Measurements from ENCODE around the gene FRMPD4. TPM values are rescaled to one million over a fixed set of nuclear protein-coding genes. Genes with fewer than 3 reads are reported as not detected.

The FRMPD4 gene
- total and polyA plus RNA-seq, 2 of the 13 experiments (the other 11 are each of a cell fraction or from before 2014, with no cell fraction given): not detected

- H3K79me2 ChIP-seq (ENCODE audit: insufficient read depth, low read length): no peaks in the 10 kb centered on the region
- no peaks in the 10 kb centered on the region for H3K36me3 ChIP-seq (replicated peaks in 1 of 2; ENCODE audit: control insufficient read depth in 1 of 2, insufficient read depth in 2 of 2, low read length in 2 of 2)
- FAIRE-seq (no peak), ATAC-seq (no peak), DNase-seq (ENCODE audit: low spot score) (no peak)
- no peak overlapping the region for H3K9ac ChIP-seq (ENCODE audit: insufficient read depth, low read depth, low read length)
- in situ Hi-C loops (cut with HindIII; ENCODE audit: extremely low pct_ligation_motif_present, low pct_unique_long_range_greater_than_20kb): no loop called here
- intact Hi-C loops (cut with micrococcal nuclease; ENCODE audit: unreplicated experiment): no loop called here
- no peaks in the 10 kb centered on the region for H4K20me1 ChIP-seq (ENCODE audit: insufficient read depth, low read length)
- ChIA-PET CTCF (ENCODE audit: low intra/inter-chr PET ratio, low total read pairs) (no interaction called here), POLR2A (no interaction called here)
- no peaks in the 10 kb centered on the region for H3K4me1 ChIP-seq (ENCODE audit: insufficient read depth, low read length)
- no peak overlapping the region for H3K27ac ChIP-seq (ENCODE audit: extremely low read length, insufficient read depth, low read length)
- no peak overlapping the region for H3K4me2 ChIP-seq (ENCODE audit: low read depth, low read length)
- H3K27me3 ChIP-seq (ENCODE audit: control insufficient read depth in 1 of 2, insufficient read depth in 2 of 2, low read length in 2 of 2): no peaks in the 10 kb centered on the region
- no TSS peak for BruUV-seq (replicated peaks)
- H3K9me3 ChIP-seq (ENCODE audit: low read length): no peaks in the 10 kb centered on the region
- 0% methylated on average over 1 of the region's 1 CpG for WGBS (ENCODE audit: low lambda C conversion rate)
- TF ChIP-seq NFYB (CRISPR knock-in tag; IDR thresholded peaks at IDR 0.05) (no peak), ZEB1 (IDR thresholded peaks at IDR 0.05; ENCODE audit: insufficient replicate concordance, low read depth) (no peak), ZBTB26 (CRISPR knock-in tag; IDR thresholded peaks at IDR 0.05; ENCODE audit: borderline replicate concordance) (no peak), ZNF326 (CRISPR knock-in tag; IDR thresholded peaks at IDR 0.05; ENCODE audit: borderline replicate concordance) (no peak), MIER3 (CRISPR knock-in tag; IDR thresholded peaks at IDR 0.05; ENCODE audit: borderline replicate concordance) (no peak), ZNF660 (CRISPR knock-in tag; IDR thresholded peaks at IDR 0.05; ENCODE audit: borderline replicate concordance, low read depth) (no peak), IRX3 (CRISPR knock-in tag; IDR thresholded peaks at IDR 0.05; ENCODE audit: borderline replicate concordance, low read depth) (no peak), SP1 (IDR thresholded peaks at IDR 0.05) (no peak), SP1 (CRISPR knock-in tag; IDR thresholded peaks at IDR 0.05) (no peak), HBP1 (CRISPR knock-in tag; IDR thresholded peaks at IDR 0.05; ENCODE audit: low read depth) (no peak), ZSCAN5A (CRISPR knock-in tag; IDR thresholded peaks at IDR 0.05; ENCODE audit: borderline replicate concordance) (no peak), ZNF256 (CRISPR knock-in tag; conservative IDR thresholded peaks at IDR 0.05) (no peak), MBD4 (IDR thresholded peaks at IDR 0.05; ENCODE audit: borderline replicate concordance, low read length) (no peak), IRF1 (CRISPR knock-in tag; IDR thresholded peaks at IDR 0.05; ENCODE audit: low read depth) (no peak), FOXJ3 (CRISPR knock-in tag; IDR thresholded peaks at IDR 0.05; ENCODE audit: borderline replicate concordance) (no peak)
- H3K4me3 ChIP-seq (replicated peaks in 1 of 3; ENCODE audit: insufficient read depth in 1 of 3, low read depth in 2 of 3, low read length in 3 of 3): no peak overlapping the region
- H2AFZ ChIP-seq (ENCODE audit: low read length): no peak overlapping the region
Observed at GRCh38 chrX:12378706-12379105, 240.4 kb downstream of the FRMPD4 start.

All from HepG2 (cell line).